Kidney capillary endothelial cell (primary cell): ENCODE data around the gene ADH6.
"Not testable (repeated sequence)": the region's sequence is repeated elsewhere in the genome, so short reads cannot be mapped to it uniquely, and the experiment has no call there.

ENCODE experiments used
- DNase-seq: peaks from one replicate; pipeline ENCODE4 v3.0.0-alpha.2; 2018; ENCODE audit warnings: low spot score

ADH6 gene

DNA sequence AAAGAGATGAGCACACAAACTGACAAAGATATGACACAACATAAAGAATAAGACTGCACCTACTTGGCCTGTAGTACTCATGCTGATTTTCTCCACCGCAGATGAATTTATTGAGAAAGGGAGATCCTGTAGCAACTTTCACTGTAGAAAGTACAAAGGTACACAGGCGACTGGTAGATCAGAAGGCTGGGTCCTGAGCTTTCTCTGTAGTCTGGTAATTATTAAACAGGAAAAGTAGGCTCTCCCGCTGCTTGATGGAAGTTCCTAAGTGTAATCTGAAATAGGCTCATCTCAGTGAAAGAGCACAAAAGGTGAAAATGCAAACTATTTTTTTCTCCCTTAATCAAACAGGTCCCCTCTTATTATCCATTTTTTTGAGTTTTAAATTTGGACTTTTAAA is at the start of gene ADH6:
Gene ADH6, minus strand, starts transcription at position 175 of the 400 bp plus-strand sequence. Its CDS starts 94 bp downstream, at position 81.
- DNase-seq: no peak

DNA sequence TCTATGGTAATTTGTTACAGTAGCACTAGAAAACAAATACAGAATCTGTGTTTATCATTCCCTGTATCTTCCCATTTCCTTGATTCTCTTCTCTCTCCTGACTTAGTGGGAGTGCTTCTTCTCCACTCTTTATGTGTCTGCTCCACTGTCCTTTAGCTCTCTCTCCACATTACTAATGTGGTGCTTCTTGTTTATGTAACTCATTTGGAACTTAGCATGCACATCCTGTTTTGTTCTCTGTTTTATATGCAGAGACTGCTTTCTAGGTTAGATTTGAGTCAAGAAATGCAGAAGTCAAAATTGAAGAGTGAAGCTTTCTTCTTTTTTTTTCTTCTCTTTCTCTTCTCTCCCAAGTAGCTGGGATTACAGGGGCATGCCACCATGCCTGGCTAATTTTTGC is 45.9 kb upstream of the ADH6 start:
- no peak for DNase-seq

DNA sequence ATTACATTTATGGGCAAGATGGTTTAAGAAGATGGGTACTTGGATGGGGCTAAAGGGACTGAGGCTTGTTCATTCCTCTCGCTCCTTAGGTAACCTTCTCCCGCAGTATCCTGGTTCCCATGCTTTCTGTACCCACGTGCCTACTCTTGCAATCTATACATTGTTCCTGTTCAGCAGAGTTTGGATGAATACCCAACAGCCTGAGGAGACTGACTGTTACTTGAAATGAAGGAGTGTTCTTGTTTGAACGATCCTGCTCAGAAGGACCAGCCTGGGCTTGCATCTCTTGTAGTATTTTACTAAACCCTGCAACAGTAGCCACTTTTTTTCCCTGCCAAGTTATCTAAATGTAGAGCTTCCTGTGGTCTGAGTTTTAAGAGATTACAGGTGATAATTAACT is 33.7 kb upstream of the ADH6 start:
- DNase-seq: no peak

- DNase-seq: no peak
These were observed 29.7 kb upstream of the ADH6 start for GRCh38 chr4:99248714-99249113.

DNA sequence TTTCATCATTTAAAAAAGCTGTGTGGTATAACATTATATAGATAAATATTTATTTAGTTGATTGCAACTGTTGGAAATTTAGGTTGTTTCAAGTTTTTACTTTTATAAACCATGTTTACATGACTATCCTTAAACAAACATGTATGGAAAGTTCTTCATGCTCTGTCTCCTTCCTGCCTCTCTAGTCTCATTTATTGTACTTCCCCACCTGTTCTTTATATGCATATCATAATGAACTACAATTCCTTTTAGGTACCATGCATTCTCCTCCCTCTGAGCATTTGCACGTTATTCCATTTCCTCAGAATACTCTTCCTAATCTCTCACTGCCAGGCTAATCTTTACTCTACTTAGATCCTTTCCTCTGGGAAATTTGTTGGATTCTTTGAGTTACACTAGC is 16.9 kb upstream of the ADH6 start:
- DNase-seq: no peak

DNA sequence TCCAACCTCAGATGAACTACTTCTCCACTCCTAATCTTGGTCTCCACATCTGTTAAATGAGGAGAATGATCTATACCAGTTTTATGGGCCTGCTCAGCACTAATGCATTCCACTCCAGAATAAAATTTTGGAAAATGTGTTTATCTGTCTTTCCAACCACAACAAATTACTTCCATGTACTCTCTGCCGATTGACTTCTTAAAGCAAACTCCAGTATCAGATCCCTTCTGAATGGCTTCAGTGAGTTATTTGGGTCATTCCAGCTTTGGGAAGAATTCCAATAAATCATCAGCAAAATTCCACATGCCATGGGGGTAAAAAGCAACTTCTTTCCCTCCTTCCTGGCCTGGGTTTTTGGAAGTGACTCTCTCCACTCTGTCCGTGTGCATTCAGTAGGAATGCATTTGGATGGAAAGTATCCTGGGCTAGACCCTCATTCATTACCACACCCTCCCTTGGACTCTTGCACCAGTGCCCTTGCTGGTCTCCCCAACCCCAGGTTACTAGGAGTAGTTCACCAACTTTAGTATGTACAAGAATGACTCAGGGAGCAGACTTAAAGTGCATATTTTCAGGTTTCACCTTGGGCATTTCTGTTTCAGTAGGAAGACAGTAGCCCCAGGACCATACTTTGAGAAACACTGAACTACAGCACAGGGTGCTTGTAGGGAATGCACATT is 15.4 kb upstream of the ADH6 start:
- no peak for DNase-seq

DNA sequence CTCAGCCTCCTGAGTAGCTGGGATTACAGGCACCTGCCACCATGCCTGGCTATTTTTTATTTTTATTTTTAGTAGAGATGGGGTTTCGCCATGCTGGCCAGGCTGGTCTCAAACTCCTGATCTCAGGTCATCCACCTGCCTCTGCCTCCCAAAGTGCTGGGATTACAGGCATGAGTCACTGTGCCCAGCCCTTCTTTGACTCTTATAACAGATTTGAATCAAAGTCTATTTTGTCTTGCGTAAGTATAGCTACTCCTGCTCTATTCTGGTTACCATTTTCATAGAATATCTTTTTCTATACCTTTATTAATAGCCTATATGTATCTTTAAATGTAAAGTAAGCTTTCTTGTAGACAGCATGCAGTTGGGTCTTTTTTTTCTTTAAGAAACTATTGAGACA is 14.4 kb upstream of the ADH6 start:
- not testable (repeated sequence) for DNase-seq

DNA sequence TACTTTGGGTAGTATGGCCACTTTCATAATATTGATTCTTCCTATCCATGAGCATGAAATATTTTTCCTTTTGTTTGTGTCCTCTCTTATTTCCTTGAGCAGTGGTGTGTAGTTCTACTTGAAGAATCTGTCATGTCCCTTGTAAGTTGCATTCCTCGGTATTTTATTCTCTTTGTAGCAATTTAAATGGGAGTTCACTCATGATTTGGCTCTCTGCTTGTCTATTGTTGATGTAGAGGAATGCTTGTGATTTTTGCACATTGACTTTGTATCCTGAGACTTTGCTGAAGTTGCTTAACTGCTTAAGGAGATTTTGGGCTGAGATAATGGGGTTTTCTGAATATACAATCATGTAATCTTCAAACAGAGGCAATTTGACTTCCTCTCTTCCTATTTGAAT is 9.7 kb upstream of the ADH6 start:
- not testable (repeated sequence) for DNase-seq

DNA sequence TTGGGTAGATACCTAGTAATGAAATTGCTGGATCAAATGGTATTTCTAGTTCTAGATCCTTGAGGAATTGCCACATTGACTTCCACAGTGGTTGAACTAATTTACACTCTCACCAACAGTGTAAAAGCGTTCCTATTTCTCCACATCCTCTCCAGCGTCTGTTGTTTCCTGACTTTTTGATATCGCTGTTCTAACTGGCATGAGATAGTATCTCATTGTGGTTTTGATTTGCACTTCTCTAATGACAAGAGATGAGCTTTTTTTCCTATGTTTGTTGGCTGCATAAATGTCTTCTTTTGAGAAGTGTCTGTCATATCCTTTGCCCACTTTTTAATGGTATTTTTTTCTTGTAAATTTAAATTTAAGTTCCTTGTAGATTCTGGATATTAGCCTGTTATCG is 8.6 kb upstream of the ADH6 start:
- DNase-seq: not testable (repeated sequence)

GRCh38 chr4:99221980-99222379 is 2.9 kb upstream of the ADH6 start:
- no peak for DNase-seq

DNA sequence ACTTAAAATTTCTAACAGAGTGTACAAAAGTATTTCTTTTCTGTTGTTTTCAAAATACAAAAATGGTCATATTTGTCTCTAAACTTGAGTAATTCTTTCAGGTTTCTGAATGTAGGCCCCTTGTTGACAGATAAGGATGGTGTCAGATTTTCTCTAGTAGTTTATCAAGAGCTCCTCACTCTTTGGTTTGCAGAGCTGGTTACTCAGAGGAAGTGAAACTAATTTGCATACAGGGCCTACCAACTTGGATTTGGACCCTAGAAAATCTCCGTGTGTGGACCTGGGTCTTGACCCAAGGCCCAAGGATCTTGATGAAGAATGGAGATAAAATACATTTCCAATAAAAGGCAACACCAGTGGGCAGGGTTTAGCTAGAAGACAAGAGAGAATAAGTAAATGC is 433 bp upstream of the ADH6 start:
- DNase-seq: no peak

GRCh38 chr4:99215521-99215920 is 3.5 kb downstream of the ADH6 start:
- no peak for DNase-seq

DNA sequence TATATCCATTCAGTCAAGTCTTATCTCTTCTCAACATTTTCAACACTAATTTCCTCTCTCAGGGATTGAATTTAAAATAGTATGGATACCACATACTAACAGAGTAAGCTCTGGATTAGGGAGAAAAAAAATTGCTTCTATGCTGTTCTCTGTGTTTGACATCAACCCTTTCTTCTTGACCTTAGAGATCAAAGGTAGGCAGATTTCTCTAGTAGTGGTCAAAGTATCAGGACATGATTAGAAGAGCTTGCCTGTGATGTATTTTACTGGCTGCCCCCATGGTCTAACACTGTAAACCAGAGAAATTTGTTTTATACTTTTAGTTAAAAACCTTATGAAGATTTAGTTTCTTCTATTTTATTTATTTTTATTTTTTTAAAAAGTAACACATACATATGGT is 8.3 kb downstream of the ADH6 start:
- no peak for DNase-seq

DNA sequence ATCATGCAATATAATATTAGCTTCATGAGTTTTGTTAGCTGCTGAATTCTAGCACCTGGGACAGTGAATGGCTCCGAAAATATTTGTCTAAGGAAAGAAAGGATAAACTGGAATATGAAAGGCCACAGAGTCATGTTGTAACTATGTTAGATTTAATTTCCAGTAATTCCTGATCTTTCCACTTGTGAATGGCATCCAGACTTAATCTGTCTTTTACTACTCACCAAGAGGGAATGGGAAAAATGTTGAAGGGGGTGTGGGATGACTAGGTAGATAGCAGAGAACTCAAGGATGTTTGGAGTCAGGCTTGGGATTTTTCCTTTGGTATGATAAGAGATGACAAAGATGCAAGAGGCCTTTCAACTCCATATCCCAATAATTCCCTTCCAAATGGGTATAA is 9.4 kb downstream of the ADH6 start:
- no peak for DNase-seq

DNA sequence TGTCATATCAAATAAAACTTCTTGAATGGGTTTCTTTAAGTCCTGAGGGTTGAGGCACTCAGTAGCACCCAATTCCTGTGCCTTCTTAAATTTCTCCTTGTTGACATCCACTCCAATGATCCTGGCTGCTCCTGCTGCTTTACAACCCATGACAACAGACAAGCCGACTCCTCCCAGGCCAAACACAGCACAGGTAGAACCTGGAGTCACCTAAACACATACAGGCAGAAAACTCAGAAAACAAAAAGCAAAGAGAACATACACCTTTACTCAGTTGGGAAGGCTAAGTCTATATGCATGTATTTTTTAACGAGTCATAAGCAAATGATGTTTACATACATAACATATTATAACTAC is 10.3 kb downstream of the ADH6 start:
- no peak for DNase-seq

DNA sequence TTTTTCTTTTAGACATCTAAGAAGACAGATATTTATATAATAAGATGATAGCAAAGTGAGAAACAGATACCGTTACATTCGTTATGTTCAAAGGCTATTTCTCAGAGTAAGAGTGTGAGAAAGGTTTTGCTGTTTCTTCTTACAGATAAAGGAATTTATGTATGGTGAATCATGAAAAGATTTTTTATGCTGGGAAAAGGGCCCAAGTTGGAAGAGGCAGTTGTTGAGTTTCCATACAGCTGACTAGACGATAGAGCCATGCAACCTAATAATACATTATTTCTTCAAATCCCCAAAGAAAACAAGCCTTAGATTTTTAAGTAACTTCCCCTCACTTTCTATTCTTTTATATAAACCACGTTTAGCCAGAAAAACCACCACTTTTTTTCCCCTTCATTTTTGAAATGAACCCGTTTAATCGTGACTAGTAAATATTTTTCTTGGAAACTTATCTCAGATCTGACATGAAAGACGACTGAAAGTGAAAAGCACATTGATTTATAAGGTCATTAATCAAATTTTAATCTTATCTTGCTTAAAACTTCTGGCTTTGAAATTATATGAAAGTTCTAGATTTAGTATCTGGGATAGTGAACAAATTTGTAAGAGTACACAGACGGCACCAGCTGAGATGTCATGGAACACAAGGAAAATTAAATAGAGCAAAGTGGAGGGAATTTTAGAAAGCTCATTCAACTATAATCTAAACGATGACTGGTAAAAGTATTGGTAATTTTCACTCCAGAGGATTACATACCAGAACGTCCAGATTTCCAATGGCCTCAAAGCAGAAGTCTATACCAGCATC is 10.9 kb downstream of the ADH6 start:
- no peak for DNase-seq

GRCh38 chr4:99207069-99207743 is 11.8 kb downstream of the ADH6 start:
- DNase-seq: no peak

DNA sequence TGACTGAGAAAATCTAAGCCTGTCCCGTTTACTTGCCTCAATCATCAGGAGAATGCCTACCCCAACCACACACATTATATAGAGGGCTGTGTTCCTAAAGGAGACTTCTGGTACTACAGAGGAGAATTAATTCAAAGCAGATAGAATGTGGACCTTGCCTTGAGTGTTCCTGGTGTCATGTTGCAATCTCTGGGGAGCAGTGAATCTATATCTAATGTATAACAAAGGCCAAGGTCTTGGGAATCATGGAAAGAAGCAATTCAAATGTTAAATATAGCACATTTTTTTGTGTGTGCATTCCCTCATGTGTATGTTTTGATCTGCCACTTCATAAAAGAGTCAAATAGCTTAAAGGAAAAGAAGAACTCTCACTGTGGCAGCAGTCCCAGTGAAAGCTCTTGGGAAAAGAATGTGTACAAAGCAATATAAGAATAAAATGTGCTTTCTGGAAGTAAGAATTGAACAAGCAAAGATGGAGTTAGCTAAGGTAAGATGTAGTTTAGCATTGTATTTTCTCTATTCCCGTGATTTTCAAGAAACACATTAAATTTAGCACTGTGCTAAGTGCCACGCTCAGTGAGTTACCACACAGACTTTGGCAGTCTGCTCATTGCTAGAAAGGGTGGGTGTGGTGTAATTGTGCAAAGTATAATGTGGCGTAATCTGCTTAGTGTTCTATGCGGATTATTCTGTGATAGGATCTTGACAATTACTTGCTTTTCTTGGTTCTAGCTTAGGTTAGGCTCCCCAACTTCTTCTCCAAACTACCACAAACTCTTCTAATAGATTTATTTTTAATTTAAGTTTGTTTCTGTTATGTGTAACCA is 13.7 kb downstream of the ADH6 start:
- no peak for DNase-seq

GRCh38 chr4:99202536-99202935 is 16.5 kb downstream of the ADH6 start:
- DNase-seq: no peak

GRCh38 chr4:99202094-99202493 is 17.0 kb downstream of the ADH6 start:
- no peak for DNase-seq

DNA sequence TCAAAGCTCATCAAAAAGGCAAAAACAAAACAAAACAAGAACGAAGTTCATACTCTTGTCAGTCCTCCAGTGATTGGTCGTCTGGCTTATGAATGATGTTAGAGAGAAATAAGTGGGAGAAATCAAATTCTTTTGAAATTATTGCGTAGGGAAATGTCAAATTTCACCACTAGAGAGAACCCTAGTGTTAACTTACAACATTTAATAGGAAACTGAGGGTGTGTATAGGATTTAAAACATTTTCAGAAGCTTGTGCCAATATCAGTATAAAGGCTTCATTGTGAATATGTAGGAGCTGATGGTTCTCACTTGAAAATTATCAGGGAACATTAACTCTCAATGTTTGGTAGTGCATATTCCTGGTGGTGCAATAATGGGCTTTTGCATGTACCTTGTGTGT is 17.4 kb downstream of the ADH6 start:
- DNase-seq: no peak

GRCh38 chr4:99200138-99200537 is 18.9 kb downstream of the ADH6 start:
- no peak for DNase-seq
